HG03108 (cell line): ENCODE measurements around the gene TPSD1.

Source experiments
- ATAC-seq: cut with Tn5 transposase; IDR thresholded peaks from one replicate; pipeline ENCODE4 v1.9.1; 2021; ENCODE audit warnings: moderate library complexity; ENCODE audit not compliant: unreplicated experiment

The TPSD1 gene

DNA sequence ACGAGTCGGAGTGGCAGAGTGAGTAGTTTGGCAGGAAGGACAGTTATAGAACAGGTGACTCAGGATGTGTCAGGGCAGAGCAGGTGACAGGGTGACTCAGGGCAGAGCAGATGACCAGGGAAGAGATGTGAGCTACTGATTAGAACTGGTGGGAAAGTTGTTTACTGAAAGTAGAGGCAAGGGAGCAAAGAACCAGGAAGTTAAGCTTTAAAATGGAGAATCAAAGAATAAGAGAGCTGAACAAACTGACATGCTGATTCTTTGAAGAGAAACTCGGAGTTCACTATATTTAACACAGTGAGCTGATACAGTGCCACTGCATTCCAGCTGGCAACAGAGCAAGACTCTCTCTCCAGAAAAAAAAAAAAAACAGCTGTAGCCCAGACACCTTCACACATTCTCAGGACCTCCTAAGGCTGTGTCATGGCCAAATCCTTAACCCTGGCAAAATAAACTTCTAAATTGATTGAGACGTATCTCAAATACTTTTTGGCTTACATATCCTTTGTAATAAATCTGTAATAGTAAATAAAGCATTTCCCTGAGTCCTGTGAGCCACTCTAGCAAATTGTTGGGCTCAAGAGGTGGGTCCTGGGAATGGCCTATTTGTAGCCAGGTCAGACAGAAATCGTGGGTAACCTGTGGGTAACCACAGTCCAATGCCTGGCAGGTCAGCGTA, 41.3 kb downstream of the TPSD1 start:
- ATAC-seq: no peak

DNA sequence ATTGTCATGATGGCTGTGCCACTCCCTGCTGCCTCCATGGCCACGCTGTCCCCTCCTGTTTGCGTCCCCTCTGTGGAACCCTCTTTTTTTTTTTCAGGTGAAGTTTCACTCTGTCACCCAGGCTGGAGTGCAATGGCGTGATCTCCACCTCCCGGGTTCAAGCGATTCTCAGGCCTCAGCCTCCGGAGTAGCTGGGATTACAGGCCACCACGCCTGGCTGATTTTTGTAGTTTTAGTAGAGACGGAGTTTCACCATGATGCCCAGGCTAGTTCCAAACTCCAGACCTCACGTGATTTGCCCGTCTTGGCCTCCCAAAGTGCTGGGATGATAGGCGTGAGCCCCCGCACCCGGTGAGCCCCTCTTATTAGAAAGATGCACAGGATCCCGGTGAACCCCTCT, 42.5 kb downstream of the TPSD1 start:
- ATAC-seq: no peak

DNA sequence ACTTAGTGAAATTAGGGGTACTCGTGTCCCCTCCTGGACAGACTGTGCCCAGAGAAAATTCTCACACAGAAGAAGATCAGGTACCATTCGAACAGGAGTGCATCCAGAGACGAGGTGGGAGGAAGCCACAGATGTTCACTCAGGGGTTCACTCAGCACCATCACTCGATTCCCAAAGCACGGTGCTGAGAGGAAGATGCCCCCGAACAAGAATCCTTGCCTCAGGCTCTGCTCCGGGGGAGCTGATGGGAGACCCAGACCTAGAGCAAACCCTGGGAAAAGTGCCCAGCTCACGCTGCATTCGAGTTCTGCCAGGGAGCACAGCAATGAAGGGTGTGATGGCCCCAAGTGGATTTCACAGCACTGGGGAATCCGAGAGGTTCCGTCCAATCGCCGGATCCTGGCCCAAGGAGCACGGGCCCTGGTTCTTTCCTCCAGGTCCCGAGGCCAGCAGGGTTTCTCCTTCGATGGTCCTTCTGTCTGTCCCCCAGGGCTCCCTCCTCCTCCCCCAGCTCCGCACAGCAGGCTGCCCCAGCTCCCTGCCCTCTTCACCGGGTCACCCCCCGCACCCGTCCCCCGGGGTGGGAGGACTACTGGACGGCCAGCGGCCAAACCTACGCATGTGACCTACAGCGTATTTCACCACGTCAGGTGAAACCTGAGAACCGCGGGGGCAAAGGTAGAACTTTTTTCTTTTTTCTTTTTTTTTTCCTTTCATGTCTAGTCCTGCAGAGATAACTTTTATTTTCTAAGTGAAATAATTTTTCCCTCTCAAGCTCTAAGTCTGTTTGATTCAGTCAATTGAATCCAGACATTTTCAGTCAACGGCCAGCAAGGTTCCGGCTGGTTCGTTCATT, 43.4 kb downstream of the TPSD1 start:
- no peak for ATAC-seq

- no peak for ATAC-seq
Measured at GRCh38 chr16:1299868-1300203, 44.0 kb downstream of the TPSD1 start.

GRCh38 chr16:1300664-1301476, 45.0 kb downstream of the TPSD1 start:
- no peak for ATAC-seq

DNA sequence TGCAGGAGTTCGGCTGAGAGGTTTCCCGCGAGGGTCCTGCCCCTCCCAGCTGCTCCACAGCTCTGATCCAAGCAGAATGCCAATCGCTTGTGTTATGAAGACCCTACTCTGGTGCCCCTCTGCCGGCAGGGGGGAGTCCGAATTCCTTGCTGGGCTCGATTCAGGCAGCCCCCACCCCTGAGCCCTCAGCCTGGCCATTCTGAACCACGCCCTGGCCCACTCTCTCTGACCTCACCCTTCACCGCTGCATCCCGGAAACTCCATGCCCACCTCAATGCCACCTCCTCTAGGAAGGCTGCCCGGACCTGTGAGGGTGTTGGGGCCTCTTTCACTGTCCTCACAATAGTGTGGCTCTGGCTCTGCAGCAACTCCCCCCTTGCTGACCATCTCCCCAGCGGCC, 45.7 kb downstream of the TPSD1 start:
- ATAC-seq: no peak

- no peak for ATAC-seq
Measured at GRCh38 chr16:1305823-1306222, 50.0 kb downstream of the TPSD1 start.

- no peak for ATAC-seq
Measured at GRCh38 chr16:1306334-1306733, 50.5 kb downstream of the TPSD1 start.

- no peak for ATAC-seq
Measured at GRCh38 chr16:1308036-1308976, 52.4 kb downstream of the TPSD1 start.
